NOMO-1 treated with dmso at 0.1 percent for 144 hours (cell line): ENCODE data around the gene IL4.
"Not testable (repeated sequence)": the region's sequence is repeated elsewhere in the genome, so short reads cannot be mapped to it uniquely, and the experiment has no call there.

ENCODE experiments used
- DNase-seq: peaks from one replicate; lab custom pipeline; 2025; ENCODE audit not compliant: unreplicated experiment; lab: John Stamatoyannopoulos, UW

Gene IL4

DNA sequence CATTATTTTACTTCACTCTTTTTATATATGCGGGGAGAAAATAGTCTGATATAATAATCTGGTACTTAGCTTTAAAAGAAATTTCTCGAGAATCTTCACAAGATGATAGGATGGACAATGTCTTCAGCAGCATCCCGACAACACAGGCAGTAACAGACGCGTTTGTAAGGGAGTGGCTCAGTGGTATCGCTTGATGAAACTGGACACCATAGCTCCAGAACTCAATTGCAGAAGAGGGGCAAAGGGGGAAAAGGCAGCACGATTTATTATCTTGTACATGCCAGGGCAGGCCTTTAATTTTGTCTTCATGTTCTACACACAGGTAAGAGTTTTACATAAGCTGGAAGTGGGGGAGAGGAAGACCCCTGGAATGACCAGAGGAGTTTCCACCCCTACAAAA is 15.7 kb downstream of the IL4 start:
- DNase-seq = no peak

DNA sequence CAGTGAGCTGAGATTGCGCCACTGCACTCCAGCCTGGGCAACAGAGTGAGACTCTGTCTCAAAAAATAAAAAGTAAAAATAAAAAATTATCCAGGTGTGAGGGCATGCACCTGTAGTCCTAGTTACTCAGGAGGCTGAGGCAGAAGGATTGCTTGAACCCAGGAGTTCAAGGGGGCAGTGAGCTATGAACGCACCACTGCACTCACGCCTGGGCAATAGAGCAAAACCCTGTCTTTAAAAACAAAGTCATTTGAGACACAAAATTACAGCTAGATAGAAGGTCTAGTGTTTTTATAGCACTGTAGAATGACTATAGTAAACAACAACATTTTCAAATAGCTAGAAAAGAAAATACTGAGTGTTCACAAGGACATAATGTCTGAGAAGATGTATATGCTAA is 16.4 kb downstream of the IL4 start:
- DNase-seq = no peak

DNA sequence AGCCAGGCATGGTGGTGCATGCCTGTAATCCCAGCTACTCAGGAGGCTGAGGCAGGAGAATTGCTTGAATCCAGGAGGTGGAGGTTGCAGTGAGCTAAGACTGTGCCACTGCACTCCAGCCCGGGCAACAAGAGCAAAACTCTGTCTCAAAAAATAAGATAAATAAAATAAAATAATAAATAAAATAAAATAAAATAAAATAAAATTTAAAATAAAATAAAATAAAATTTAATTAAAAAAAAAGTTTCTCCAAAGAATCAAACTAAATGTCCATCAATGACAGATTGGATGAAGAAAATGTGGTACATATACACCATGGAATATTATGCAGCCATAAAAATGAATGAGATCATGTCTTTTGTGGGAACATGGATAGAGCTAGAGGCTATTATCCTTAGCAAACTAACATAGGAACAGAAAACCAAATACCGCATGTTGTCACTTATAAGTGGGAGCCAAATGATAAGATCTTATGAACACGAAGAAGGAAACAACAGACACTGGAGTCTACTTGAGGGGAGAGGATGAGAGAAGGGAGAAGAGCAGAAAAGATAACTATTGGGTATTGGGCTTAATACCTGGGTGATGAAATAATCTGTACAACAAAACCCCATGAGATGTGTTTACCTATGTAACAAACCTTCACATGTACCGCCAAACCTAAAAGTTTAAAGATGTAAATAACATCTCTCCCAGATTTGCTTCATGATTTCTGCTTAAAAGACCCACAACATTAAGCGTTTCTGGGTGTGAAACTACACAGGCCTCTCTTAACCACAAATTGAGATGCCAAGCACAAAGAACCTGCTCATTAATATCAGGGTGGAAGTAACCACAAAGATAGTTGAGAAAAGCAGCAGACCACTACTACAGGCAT is 18.2 kb downstream of the IL4 start:
- not testable (repeated sequence) for DNase-seq

DNA sequence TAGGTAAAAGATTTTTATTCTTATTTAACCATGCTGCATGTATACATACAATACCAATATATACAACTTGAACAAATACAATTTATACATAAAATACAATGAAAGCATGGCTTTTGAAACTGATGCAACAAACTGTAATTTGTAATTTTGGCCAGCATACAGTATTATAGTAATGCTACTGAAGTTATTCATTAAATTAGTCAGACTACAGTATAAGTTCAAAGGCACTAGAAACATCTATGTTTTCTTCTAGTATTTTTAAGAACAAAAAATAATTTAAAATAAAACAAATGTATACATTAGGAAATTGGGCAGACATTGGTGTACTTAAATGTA is 18.8 kb downstream of the IL4 start:
- no peak for DNase-seq

DNA sequence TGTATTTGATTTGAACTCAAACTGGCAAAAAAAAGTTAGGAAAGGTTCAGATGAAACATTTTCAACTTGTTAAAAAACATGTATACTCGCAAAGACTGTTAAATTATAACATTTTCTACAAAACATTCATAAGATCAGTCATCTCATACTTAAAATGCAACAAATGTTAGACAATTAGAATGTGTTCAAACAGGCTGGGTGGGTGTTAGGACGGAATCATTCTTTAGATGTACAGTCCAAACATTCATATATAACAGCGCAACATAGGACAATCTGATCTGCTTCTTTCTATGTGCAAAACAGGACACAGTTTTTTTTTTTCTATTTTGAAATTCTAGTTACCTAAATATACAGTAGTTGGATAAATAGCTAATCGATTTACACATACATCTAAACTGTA is 22.2 kb downstream of the IL4 start:
- DNase-seq = no peak

DNA sequence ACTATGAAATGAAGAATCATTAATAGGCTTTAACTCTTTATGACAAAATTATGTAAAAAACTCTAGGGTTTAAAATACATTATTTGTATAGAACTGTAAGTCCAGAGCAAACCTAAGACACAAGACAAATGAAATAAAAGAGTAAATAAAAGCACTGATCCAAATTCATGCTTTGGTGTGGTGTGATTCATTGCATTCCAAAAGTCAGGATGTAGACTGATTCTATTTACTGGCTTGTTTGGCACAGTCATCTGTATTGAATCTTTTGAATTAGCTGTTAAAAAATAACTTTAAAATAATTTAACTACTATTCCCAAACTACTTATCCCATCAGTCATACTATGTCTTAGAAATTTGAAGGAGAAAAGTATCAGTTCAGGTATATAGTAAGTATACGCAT is 31.1 kb downstream of the IL4 start:
- DNase-seq = no peak

DNA sequence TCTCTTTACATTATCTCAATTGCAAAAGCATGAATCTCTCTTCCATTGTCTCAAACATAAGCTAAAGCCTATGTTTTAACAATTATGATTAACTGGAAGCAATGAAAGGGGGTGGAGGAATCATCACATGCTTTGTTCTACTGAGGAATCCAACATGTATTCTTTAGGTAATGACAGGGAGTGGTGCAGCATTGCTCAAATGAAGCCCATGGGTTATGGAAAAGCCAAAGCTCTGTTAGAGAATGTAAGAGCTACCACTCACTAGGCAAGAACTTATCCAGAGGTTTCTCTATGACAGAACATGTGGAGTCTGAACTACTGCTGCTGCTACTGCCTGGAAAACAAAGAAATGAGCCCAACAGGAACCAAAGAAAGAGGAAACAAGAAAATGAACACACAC is 34.9 kb downstream of the IL4 start:
- no peak for DNase-seq

DNA sequence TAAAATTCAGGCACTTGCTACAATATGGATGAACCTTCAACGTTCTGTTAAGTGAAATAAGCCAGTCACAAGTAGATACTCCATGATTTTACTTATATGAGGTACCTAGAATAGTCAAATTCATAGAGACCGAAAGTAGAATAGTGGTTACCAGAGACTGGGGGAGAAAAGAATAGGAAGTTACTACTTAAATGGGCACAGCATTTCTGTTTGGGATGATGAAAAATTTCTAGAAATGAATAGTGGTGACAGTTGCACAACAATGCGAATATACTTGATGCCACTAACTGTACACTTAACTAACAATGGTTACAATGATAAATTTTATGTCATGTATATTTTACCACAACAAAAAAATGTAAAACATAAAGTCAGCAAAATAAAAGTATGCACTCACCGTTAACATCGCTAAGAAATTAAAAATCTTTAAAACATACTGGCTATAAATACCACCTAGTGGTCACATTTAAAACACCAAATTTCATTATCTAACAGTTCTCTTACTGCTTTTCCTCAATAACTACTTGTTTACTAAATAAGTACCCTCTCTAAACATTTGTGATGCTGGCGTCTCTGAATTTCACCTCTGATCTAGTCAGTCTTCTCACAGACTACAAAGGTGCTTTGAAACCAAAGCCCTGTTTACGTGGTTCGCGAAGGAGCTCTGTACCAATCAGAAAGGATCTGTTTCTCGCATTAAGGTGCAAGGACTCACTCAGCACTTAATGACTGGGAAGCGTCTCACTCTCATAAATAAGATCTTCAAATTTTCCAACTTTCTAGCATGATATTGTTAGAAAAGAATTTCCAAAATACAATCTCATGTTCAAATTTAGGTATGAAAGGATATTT is 40.9 kb downstream of the IL4 start:
- DNase-seq = no peak

DNA sequence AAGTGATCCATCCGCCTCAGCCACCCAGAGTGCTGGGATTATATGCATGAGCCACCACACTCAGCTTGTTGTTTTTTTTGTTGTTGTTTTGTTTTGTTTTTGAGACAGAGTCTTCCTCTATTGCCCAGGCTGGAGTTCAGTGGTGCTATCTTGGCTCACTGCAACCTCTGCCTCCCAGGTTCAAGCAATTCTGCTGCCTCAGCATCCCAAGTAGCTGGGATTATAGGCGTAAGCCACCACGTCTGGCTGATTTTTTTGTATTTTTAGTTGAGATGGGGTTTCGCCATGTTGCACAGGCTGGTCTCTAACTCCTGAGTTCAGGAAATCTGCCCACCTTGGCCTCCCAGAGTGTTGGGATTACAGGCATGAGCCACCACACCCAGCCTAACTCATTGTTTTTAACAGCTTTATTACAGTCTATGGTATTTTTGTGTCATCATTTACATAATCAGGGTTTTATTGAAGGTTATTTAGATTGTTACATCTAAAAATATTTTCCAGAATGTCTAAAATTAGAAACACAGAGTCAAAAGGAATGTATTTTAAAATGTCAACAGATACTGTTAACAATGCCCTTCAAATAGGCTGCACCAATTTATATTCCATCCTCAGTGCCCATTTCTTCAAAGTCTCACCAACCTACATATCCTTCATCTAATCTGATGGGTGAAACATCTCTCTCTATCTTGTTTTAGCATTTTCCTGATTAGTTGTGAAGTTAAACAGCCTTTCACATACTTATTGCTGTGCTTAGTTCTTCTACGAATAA is 44.9 kb downstream of the IL4 start:
- no peak for DNase-seq

DNA sequence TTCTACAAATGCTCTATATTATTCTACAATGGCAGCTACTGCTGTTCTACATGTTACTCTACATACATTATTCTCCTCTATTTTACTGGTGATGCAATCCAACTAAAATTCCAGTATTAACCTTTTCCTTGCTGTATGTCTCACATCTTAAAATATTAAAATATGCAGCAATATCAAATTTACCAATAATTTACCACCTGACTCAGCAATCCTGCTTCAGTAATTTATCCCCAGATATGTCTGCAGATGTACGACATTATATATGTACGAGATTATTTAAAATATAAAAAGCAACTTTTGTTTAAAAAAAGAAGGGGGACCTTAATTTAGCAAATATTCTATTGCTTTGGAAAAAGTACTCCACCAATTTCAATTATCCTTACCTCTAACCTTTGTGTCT is 52.0 kb downstream of the IL4 start:
- DNase-seq = no peak

DNA sequence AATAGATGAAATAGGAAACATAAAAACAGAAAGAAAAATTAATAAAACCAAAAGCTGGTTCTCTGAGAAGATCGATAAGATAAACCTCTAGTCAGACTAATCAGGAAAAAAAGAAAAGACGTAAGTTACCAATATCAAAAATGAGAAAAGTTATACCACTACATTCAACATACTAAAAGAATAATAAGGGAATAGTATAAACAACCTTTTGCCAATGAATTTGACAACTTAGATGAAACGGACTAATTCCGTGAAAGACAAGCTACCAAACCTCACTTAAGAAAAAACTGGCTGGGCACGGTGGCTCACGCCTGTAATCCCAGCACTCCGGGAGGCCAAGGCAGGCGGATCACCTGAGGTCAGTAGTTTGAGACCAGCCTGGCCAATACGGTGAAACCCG is 56.1 kb downstream of the IL4 start:
- DNase-seq = no peak
